Dermis microvascular lymphatic vessel endothelial cell (primary cell): Measurements from ENCODE around the gene FAF1. TPM values are rescaled to one million over a fixed set of nuclear protein-coding genes. Genes with fewer than 3 reads are reported as not detected.
"Not testable (repeated sequence)": the region's sequence is repeated elsewhere in the genome, so short reads cannot be mapped to it uniquely, and the experiment has no call there.

ENCODE experiments used
- DNase-seq, 2 donors: peaks; one replicate each; pipeline versions ENCODE4 v3.0.0 to v3.0.0-alpha.2; 2010; ENCODE audit warnings: low read depth in 2 of 2
- total RNA-seq: library from RNA; depleted of rRNA; stranded (reverse); fragments of >200 nt; gene quantifications from 2 replicates; pipeline ENCODE4 v1.2.1, GENCODE V29; 2014

The FAF1 gene
- total RNA-seq, 1 donor from 2014 or later, result 23.7 TPM

GRCh38 chr1:50566405-50566804 lies 393.7 kb downstream of the FAF1 start:
- DNase-seq, result no peak

- DNase-seq, result no peak
Observed at GRCh38 chr1:50564417-50564816, 395.6 kb downstream of the FAF1 start.

DNA sequence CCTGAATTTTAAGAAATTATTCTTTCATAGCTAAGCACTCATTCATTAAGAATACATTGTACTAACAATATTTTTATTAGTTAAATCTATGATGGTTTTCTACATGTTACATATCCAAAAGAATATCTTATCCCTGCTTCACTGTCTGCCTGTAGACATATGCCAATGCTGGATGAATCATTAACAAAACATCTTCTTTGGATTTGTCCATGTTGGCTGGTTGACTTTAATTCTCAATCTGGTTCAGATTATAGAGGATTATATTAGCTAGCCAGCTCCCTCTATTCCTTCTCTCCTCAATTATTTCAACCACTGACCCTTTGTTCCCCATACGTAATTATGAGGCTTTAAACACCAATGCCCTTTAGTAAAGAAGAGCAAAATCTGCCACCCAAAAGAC lies 398.0 kb downstream of the FAF1 start:
- no peak for DNase-seq

- no peak for DNase-seq
Observed at GRCh38 chr1:50559421-50559820, 400.6 kb downstream of the FAF1 start.

- no peak for DNase-seq
Observed at GRCh38 chr1:50553921-50554320, 406.1 kb downstream of the FAF1 start.

DNA sequence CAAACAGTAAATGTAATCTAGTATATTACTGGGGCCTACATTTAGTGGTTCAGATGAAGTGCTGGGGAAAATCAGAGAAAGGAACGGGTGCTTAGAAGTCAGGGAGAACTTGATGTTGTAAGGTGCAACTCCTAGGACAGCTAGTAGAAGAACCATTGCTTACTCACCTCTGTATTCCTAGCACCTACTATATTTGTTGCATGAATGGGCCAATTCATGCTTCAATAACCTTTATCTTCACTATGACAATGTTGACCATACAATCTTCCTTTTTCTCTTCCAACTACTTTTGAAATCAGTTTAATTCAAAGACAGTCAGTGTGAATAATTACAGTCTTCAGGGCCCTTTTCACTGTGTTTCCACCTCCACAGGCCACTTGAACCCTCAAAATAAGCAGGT lies 411.8 kb downstream of the FAF1 start:
- DNase-seq, result no peak

DNA sequence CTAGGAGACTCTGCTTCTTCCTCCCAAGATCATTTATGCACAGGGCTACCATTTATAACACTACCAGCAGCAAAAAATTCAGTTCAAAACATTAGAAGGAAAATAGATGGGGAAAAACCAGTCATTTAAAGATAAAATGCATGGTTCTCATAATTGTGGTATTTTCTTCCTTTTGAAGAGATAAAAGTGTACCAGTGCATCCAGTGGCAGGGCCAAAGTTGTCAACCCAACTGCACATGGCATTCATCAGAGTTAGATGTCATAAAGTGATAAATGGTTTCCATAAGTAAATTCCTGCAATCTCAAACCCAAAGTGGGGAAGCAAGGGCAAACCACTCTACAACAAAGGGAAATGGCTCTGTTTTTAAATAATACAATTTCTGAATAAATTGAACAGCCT lies 417.7 kb downstream of the FAF1 start:
- DNase-seq, result no peak

DNA sequence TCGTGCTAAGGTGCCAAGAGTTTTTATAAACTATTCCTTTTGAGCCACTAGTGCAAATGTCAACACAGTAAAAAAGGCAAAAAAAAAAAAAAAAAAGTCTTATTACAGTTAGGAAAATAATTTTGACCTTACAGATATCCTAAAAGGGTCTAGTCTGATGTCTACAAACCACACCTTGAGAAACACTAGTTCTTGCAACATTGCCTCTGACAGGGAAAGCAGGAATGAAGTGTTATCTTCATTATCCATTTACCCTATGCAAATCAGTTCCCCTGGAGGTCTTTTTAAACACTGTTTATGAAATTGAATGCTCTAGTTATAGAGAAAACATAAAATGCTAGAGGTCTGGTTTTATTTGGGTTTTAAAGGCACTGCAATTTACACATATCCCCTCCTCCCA lies 421.6 kb downstream of the FAF1 start:
- no peak for DNase-seq

DNA sequence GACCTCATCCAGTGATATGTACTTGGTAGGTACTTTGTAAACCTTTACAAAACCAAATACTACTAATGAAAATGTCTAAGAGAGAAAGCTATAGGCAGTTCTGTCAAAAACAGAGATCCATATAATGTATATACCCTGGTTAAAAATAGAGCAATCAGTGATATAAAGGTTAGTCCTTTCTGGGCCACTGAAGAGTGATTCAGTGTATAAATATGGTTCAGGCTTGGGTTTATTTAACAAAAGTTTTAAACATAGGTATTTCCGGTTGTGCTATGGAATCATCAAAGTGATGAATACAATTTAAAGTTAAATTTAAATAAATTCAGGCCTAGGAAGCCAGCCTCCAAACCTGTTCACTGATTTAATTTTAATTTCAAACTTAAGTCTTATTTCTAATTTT lies 428.5 kb downstream of the FAF1 start:
- no peak for DNase-seq

- peak in 1 of 2 donors; percentile 5 for DNase-seq
Observed at GRCh38 chr1:50531027-50531426, 429.0 kb downstream of the FAF1 start.

DNA sequence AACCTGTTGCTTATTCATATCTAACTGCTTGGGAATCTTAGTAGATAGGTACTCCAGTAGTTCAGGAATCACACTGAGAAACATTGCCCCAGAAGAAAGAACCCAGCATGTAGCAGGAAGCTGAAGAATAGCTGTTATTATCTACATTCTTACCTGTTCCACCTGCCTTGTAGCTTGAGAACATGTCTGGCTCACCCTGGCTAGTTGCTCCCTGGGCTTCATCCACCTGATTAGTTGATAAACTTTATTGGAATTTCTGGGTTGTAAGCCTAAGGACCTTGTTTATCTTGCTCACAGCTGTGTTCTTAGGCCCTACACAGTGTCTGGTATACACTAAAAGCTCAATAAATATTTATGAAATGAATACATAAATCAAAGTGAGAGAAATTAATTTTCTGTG lies 430.6 kb downstream of the FAF1 start:
- no peak for DNase-seq

GRCh38 chr1:50527987-50528320 lies 432.1 kb downstream of the FAF1 start:
- DNase-seq, result not testable (repeated sequence)

GRCh38 chr1:50527249-50527986 lies 432.6 kb downstream of the FAF1 start:
- DNase-seq, result no peak

DNA sequence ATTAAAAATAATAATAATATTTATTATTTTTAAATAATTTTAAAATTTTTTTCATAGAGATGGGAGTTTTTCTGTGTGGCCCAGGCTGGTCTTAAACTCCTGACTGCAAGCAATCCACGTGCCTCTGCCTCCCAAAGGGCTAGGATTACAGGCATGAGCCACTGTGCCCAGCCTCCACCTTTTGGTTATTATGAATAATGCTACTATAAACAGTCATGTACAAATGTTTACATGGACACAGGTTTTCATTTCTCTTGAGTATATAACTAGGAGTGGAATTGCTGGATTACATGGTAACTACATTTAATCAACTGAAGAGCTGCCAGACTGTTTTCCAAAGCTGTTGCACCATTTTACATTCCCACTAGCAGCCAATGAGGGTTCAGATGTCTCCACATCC lies 433.6 kb downstream of the FAF1 start:
- DNase-seq, result no peak

DNA sequence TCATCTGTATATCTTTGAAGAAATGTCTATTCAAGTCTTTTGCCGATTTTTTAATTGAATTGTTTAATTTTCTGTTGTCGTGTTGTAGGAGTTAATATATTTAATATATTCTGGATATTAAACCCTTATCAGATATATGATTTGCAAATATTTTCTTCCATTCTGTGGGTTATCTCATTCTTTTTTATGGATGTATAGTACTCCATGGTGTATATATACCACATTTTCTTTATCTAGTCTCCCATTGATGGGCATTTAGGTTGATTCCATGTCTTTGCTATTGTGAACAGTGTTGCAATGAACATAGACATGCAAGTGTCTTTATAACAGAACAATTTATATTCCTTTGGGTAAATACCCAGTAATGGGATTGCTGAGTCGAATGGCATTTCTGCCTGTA lies 436.5 kb downstream of the FAF1 start:
- no peak for DNase-seq

GRCh38 chr1:50522691-50523342 lies 437.2 kb downstream of the FAF1 start:
- DNase-seq, result no peak

DNA sequence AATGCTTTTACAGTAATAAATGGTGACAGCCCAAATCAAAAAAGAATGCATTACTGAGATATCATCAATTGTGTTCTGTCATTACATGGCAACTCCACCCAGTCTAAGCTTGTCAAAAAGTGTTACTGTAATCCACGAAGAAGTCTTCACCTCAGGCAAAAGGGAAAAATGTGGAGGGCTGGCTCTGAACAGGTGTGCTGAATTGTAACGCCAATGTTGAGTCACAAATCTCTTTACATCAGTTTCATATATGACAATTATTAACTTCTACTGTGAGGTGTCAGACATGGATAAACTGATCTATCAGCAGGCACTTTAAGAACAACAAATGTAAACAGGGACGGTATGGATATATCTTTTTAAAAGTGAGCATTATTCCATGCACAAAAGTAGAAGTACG lies 438.4 kb downstream of the FAF1 start:
- no peak for DNase-seq

- no peak for DNase-seq
Observed at GRCh38 chr1:50517488-50517887, 442.6 kb downstream of the FAF1 start.

- no peak for DNase-seq
Observed at GRCh38 chr1:50516056-50516455, 444.0 kb downstream of the FAF1 start.

DNA sequence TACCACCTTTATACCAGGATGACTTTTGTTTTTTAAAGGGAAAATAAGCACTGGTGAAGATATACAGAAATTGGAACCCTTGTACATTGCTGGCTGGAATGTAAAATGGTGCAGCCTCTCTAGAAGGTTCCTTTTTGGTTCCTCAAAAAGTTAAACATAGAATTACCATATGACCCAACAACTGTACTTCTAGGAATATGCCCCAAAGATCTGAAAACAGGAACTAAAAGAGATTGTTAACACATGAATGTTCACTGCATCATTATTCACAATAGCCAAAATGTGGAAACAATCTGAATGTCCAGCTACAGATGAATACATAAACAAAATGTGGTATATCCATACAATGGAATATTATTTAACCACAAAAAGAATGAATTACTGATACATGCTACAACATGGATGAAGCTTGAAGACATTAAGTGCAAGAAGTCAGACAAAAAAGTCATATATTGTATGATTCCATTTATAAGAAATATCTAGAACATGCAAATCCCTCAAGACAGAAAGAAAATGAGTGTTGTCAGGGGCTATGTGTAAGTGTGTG lies 452.0 kb downstream of the FAF1 start:
- no peak for DNase-seq

DNA sequence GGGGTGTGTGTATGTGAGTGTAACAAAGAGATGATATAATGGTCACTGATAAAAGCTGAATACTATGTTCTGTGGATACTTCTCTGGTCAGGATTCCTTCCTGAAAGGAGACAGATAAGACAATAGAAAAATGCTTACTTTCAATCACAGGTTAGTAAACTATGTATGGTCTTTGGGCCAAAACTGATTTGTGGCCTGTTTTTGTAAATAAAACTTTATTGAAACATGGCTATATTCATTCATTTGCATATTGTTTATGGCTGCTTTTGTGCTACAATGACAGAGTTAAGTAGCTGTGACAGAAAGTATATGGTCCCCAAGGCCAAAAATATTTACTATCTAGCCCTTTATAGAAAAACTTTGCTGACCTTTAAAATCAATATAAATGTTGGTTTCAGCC lies 454.6 kb downstream of the FAF1 start:
- DNase-seq, result no peak

- DNase-seq, result no peak
Observed at GRCh38 chr1:50503515-50503914, 456.6 kb downstream of the FAF1 start.

GRCh38 chr1:50502147-50502546 lies 457.9 kb downstream of the FAF1 start:
- no peak for DNase-seq
